HEK293 (cell line): ENCODE results near the gene BCL2L13.
A peak's percentile ranks its signal among the peaks of the same experiment; 100 is the strongest.

Experiments
- CTCF ChIA-PET: fragments of 350-600 bp; formaldehyde crosslinking; extraction: SDS; loops from one replicate; lab custom pipeline; 2021; ENCODE audit warnings: antibody characterized with exemption; lab: Yijun Ruan, JAX
- POLR2A ChIA-PET: fragments of 300-600 bp; formaldehyde crosslinking; extraction: SDS; loops from one replicate; lab custom pipeline; 2020; ENCODE audit warnings: antibody characterized with exemption, inconsistent platforms; lab: Yijun Ruan, JAX
- H3K27ac ChIP-seq: fragments of 200-500 bp; sonication (Bioruptor generic); 2 replicates; pipeline ENCODE4 v1.5.1; 2014; ENCODE audit warnings: low read depth, low read length, control low read depth, inconsistent platforms; ENCODE audit errors: extremely low read depth
- H3K36me3 ChIP-seq, 2 experiments: fragments of 200-500 bp in 1 of 2; sonication (Bioruptor generic) in 1 of 2; 1 replicate in 1 of 2; 2 replicates in 1 of 2; pipeline ENCODE4 v1.5.1; 2014 to 2017; ENCODE audit warnings: inconsistent platforms in 2 of 2, low read length in 2 of 2; ENCODE audit not compliant: control insufficient read depth in 2 of 2, insufficient read depth in 1 of 2
- H3K4me1 ChIP-seq: fragments of 200-500 bp; sonication (Bioruptor generic); 2 replicates; pipeline ENCODE4 v1.5.1; 2014; ENCODE audit warnings: mild to moderate bottlenecking, low read length, inconsistent platforms; ENCODE audit not compliant: control insufficient read depth, insufficient read depth
- H3K4me3 ChIP-seq: 2 replicates; pipeline ENCODE4 v1.5.1; 2011; ENCODE audit warnings: low read depth, mild to moderate bottlenecking, control low read depth, low read length, moderate library complexity
- H3K9me3 ChIP-seq: fragments of 200-500 bp; sonication (Bioruptor generic); 2 replicates; pipeline ENCODE4 v1.5.1; 2014; ENCODE audit warnings: low read depth, low read length, inconsistent platforms; ENCODE audit not compliant: control insufficient read depth, insufficient read depth
- GLI4 ChIP-seq: fragments of 450-650 bp; formaldehyde crosslinking; IDR thresholded peaks from 2 replicates; pipeline ENCODE4 v1.5.1; 2016; ENCODE audit warnings: missing biosample characterization, missing genetic modification characterization
- OVOL3 ChIP-seq: fragments of 450-650 bp; formaldehyde crosslinking; IDR thresholded peaks from 2 replicates; pipeline ENCODE4 v1.5.1; 2016; ENCODE audit warnings: missing biosample characterization, missing genetic modification characterization
- PATZ1 ChIP-seq: fragments of 450-650 bp; formaldehyde crosslinking; IDR thresholded peaks from 2 replicates; pipeline ENCODE4 v1.5.1; 2016; ENCODE audit warnings: missing biosample characterization, missing genetic modification characterization
- SCRT2 ChIP-seq: fragments of 450-650 bp; formaldehyde crosslinking; IDR thresholded peaks from 2 replicates; pipeline ENCODE4 v1.5.1; 2016; ENCODE audit warnings: missing biosample characterization, missing genetic modification characterization
- ZNF112 ChIP-seq: fragments of 450-650 bp; formaldehyde crosslinking; IDR thresholded peaks from 2 replicates; pipeline ENCODE4 v1.5.0; 2017; ENCODE audit warnings: missing biosample characterization, missing genetic modification characterization
- ZNF133 ChIP-seq: fragments of 450-650 bp; formaldehyde crosslinking; IDR thresholded peaks from 2 replicates; pipeline ENCODE4 v1.5.1; 2016; ENCODE audit warnings: missing biosample characterization, missing genetic modification characterization
- ZNF138 ChIP-seq: fragments of 450-650 bp; formaldehyde crosslinking; IDR thresholded peaks from 2 replicates; pipeline ENCODE4 v1.5.1; 2016; ENCODE audit warnings: missing biosample characterization, missing genetic modification characterization, borderline replicate concordance
- ZNF148 ChIP-seq: fragments of 450-650 bp; formaldehyde crosslinking; IDR thresholded peaks from 2 replicates; pipeline ENCODE4 v1.5.0; 2017; ENCODE audit warnings: missing biosample characterization, missing genetic modification characterization, borderline replicate concordance
- ZNF362 ChIP-seq: fragments of 450-650 bp; formaldehyde crosslinking; IDR thresholded peaks from 2 replicates; pipeline ENCODE4 v1.5.1; 2016; ENCODE audit warnings: missing biosample characterization, missing genetic modification characterization
- ZNF449 ChIP-seq: fragments of 450-650 bp; formaldehyde crosslinking; IDR thresholded peaks from 2 replicates; pipeline ENCODE4 v1.5.1; 2017; ENCODE audit warnings: missing biosample characterization, mild to moderate bottlenecking, missing genetic modification characterization, moderate library complexity
- ZNF518A ChIP-seq: fragments of 450-650 bp; formaldehyde crosslinking; conservative IDR thresholded peaks from 2 replicates; pipeline ENCODE4 v1.5.1; 2016; ENCODE audit warnings: low read depth, missing biosample characterization, missing genetic modification characterization
- ZNF529 ChIP-seq: fragments of 450-650 bp; formaldehyde crosslinking; IDR thresholded peaks from 2 replicates; pipeline ENCODE4 v1.5.1; 2017; ENCODE audit warnings: missing genetic modification characterization, missing biosample characterization; ENCODE audit not compliant: insufficient replicate concordance
- ZNF558 ChIP-seq: fragments of 450-650 bp; formaldehyde crosslinking; IDR thresholded peaks from 2 replicates; pipeline ENCODE4 v1.5.1; 2016; ENCODE audit warnings: missing biosample characterization, missing genetic modification characterization
- ZNF580 ChIP-seq: fragments of 450-650 bp; formaldehyde crosslinking; IDR thresholded peaks from 2 replicates; pipeline ENCODE4 v1.5.1; 2016; ENCODE audit warnings: missing biosample characterization, missing genetic modification characterization
- ZNF610 ChIP-seq: fragments of 450-650 bp; formaldehyde crosslinking; IDR thresholded peaks from 2 replicates; pipeline ENCODE4 v1.5.1; 2016; ENCODE audit warnings: missing biosample characterization, missing genetic modification characterization, borderline replicate concordance
- ZNF623 ChIP-seq: fragments of 450-650 bp; formaldehyde crosslinking; IDR thresholded peaks from 2 replicates; pipeline ENCODE4 v1.5.1; 2016; ENCODE audit warnings: missing biosample characterization, missing genetic modification characterization
- ZNF654 ChIP-seq: fragments of 450-650 bp; formaldehyde crosslinking; IDR thresholded peaks from 2 replicates; pipeline ENCODE4 v1.5.1; 2016; ENCODE audit warnings: low read depth, missing biosample characterization, missing genetic modification characterization
- ZNF692 ChIP-seq: fragments of 450-650 bp; formaldehyde crosslinking; IDR thresholded peaks from 2 replicates; pipeline ENCODE4 v1.5.1; 2016; ENCODE audit warnings: missing biosample characterization, missing genetic modification characterization

BCL2L13 gene

GRCh38 chr22:17628406-17629172, 10.0 kb upstream of the BCL2L13 start, which contains the start of gene ATP6V1E1:
Gene ATP6V1E1 (minus strand): TSS chr22:17628749. CDS start chr22:17628635, 114 bp downstream.
- Histone ChIP-seq H3K36me3 (peaks cover 11 to 15% of the 10 kb centered on the region in 2 experiments; a peak in 2 of 3 replicates), H3K4me1 (peaks cover 7% of the 10 kb centered on the region), H3K4me3 (peak within 1 kb of the TSS; percentile 80), H3K9me3 (no peaks in the 10 kb centered on the region), H3K27ac (peak within 1 kb of the TSS; percentile 86)
- ChIA-PET CTCF (interaction anchor here (0.6 kb wide), 1 partner anchor 513 kb away, joined by 3 read pairs; no protein-coding TSS in a partner anchor), POLR2A (interaction anchor here (0.9 to 1.0 kb wide), 2 partner anchors 11 kb away, joined by 3 to 8 read pairs; partner anchors contain the start of gene BCL2L13)
- TF ChIP-seq SCRT2 (no peak), OVOL3 (tag by site-specific recombination) (peak; percentile 31; the same call in 1 of the 2 replicates), ZNF654 (tag by site-specific recombination) (no peak), PATZ1 (tag by site-specific recombination) (0 out of 2 replicates have a peak, but pooled peaks have one; percentile 16), GLI4 (tag by site-specific recombination) (no peak), ZNF558 (tag by site-specific recombination) (no peak), ZNF518A (tag by site-specific recombination) (peak; percentile 61), ZNF148 (tag by site-specific recombination) (no peak), ZNF112 (tag by site-specific recombination) (no peak), ZNF610 (no peak), ZNF623 (tag by site-specific recombination) (no peak), ZNF529 (tag by site-specific recombination) (no peak), ZNF133 (tag by site-specific recombination) (no peak), ZNF449 (no peak), ZNF138 (tag by site-specific recombination) (no peak), ZNF692 (peak; percentile 45), ZNF362 (tag by site-specific recombination) (peak; percentile 83; the same call in 1 of the 2 replicates), ZNF580 (tag by site-specific recombination) (peak; percentile 42; the same call in 1 of the 2 replicates)
